ENCODE data around the gene FOXK1.

Gene FOXK1

GRCh38 chr7:4700577-4701235 lies 18.6 kb downstream of the FOXK1 start:
- DNase-seq: no peak

DNA sequence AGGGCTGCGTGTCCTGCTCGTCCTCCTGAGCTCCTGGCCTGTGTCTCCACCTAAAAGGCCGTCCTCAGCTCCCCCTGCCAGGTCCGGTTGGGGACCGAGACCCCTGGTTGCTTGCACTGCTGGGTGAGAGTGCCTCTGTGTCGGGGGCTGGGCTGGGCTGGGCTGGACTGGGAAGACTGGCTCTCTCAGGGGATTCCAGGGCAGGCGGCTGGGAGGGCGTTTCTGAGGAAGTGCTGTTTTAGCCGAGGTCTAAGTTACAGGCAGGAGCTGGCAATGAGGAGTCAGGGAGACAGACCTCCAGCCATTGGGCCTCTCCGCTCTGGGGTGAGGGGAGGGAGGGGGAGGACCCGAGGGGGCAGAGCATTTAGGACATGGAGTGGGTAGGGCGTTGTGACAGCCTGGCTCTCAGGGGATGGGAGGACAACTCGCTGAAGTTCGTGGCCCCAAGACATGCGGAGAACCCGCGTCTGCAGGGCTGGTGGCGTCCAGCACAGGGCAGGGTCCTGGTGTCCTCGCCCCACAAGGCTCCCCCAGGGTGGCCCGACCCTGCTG lies 20.9 kb downstream of the FOXK1 start:
- no peak for DNase-seq

DNA sequence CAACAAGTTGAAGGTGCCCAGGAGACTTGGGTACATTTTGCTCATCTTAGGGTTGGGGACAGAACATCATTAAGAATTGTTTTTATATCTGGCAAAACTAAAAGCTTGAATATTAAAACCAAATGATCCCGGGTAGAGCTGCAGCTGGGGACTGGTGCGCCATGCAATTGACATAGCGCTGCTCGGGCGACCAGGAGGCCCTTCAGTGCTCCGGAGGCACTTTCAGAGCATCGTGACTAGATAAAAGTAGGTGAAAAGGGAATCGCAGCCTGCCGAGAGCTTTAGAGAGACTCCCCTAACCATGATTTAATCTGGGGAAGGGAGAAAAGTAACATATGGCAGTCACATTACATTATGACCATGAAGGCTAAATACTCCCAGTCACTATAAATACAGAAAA lies 21.4 kb downstream of the FOXK1 start:
- no peak for DNase-seq

- DNase-seq: no peak
Observed at GRCh38 chr7:4706384-4707216, 24.5 kb downstream of the FOXK1 start.

GRCh38 chr7:4707217-4707741 lies 25.2 kb downstream of the FOXK1 start:
- no peak for DNase-seq

GRCh38 chr7:4707980-4708411 lies 25.9 kb downstream of the FOXK1 start:
- no peak for DNase-seq

GRCh38 chr7:4709187-4709586 lies 27.1 kb downstream of the FOXK1 start:
- no peak for DNase-seq

DNA sequence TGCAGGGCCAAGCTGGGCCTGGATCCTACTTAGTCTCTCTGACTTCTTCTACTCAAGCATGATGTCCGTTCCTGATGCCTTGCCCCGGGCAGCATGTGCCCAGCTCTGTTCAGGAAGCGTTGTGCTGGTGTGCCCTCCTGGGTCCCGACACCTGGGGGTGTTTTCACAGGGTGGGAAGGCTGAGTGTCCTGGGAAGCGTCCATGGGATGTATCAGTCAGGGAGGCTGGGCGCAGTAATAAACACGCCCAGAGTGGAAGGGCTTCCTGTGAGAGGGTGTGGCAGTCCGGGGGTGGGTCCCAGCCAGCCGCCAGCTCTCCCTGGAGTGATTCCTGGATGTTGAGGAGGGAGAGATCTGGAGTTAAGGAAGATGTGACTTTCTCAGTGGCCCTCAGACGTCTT lies 29.0 kb downstream of the FOXK1 start:
- no peak for DNase-seq

GRCh38 chr7:4711634-4712033 lies 29.5 kb downstream of the FOXK1 start:
- DNase-seq: no peak

DNA sequence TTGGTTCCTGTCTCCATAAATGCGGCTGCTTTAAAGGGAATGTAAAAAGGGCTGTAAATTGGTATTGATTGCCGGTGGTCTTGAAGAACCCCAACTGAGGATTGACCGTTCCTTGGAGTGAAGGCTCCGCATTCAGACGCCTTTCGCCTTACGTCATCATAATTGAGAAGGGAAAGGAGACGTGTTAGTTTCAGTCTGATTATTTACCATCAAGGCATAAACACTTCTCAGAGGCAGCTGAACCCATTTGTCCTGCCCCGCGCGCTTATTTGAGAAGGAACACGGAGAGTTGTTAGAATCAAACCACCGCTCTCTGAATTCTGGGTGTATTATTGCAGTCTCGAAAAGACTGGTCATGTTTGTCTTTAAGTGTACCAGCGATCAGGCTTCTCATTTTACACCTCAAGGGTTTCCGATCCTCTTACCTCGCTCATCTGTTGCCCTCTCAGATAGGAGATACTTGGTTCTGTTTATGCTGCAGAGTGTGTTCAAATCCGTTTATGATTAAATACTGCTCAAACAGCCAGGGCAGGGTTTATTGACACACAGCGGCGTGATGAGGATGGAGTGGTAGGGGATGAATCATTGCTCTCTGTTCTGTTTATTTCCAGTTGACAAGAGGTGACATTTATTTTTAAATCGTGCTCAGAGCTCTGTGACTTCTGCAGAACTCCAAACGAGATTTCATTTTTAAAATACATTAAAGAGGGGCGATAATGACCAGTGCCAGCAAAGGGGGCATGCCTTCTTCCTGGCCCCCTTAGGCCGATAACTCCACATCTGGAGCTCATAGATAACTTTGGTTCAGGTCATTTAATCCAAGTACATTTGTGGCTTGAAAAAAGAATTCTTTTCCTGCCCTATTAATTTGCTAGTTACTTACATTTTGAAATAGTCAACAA lies 30.4 kb downstream of the FOXK1 start:
- no peak for DNase-seq

DNA sequence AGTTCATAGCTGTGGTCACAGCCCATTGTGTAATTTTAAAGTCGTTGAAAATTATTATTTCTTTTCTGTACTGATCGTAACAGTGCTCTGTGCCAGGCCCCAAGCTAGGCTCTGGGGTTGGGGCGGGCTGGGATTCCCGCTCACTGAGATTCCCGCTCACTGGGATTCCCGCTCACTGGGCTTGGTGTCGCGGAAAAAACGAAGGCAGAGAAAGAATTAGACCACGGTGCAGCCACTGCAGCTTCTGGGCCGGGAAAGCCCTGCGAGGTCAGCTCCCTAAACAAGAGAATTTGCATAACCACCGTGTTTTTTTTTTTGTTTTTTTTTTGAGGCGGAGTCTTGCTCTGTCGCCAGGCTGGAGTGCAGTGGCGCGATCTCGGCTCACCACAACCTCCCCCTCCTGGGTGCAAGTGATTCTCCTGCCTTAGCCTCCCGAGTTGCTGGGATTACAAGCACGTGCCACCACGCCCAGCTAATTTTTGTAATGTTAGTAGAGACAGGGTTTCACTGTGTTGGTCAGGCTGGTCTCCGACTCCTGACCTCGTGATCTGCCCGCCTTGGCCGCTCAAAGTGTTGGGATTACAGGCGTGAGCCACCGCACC lies 31.2 kb downstream of the FOXK1 start:
- DNase-seq: peak in 1 of 2 donors; percentile 14

- no peak for DNase-seq
Observed at GRCh38 chr7:4714161-4714700, 32.1 kb downstream of the FOXK1 start.

- no peak for DNase-seq
Observed at GRCh38 chr7:4714767-4715409, 32.8 kb downstream of the FOXK1 start.

- peak in 1 of 2 donors; percentile 52 for DNase-seq
Observed at GRCh38 chr7:4715410-4715776, 33.3 kb downstream of the FOXK1 start.

DNA sequence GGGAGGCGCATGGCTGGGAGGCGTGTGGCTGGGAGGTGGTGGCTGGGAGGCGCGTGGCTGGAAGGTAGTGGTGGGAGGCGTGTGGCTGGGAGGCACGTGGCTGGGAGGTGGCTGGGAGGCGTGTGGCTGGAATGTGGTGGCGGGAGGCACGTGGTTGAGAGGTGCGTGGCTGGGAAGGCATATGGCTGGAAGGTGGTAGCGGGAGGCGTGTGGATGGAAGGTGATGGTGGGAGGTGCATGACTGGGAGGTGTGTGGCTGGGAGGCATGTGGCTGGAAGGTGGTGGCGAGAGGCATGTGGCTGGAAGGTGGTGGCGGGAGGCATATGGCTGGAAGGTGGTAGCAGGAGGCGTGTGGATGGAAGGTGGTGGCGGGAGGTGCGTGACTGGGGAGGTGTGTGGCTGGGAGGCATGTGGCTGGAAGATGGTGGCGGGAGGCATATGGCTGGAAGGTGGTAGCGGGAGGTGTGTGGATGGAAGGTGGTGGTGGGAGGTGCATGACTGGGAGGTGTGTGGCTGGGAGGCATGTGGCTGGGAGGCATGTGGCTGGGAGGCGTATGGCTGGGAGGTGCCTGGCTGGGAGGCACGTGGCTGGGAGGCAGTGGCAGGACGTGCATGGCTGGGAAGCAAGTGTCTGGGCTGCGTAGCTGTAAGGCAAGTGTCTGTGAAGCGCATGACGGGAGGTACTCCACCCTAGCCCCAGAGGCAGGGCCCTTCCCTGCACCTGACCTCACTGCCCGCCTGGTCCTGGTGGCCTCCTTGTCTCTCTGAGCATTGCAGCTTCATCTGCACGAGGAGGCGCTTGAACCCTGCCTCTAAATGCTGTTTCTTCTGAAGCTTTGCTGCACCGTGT lies 35.1 kb downstream of the FOXK1 start:
- no peak for DNase-seq

DNA sequence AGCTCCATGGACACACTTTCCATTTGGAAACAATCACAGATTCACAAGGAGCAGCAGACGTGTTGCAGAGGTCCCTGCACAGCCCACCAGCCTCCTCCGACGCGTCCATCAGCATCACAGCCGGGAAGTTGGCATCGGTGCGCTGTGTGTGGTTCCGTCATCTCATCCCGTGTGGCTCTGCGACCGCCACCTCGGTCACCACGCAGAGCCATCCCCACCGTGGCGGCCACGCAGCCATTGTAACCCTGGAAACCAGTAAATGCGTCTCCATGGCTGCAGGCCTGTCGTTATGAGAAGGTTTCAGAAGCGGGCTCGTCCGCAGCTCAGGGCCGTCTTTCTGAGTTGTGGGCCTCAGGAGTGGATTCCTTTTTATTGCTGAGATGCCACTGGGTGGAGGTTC lies 36.0 kb downstream of the FOXK1 start:
- no peak for DNase-seq

GRCh38 chr7:4720225-4720624 lies 38.1 kb downstream of the FOXK1 start:
- DNase-seq: no peak

DNA sequence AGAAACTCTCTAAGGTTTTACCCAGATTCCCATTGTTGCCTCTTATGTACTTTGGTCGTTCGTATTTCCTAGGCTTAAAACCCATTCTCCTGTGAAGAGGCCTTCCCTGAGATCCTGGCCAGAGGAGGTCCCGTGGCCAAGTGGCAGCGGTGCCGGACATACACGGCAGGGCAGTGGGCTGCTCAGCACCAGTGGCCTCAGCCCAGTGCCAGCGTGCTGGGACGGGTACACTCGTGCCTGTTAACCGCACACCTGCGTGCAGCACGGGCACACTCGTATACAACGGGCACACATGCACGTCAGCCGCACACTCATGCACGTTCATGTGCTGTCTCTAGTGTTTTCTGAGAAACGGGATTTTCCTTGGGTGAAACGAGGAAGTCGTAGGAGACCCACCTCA lies 40.2 kb downstream of the FOXK1 start:
- DNase-seq: no peak

DNA sequence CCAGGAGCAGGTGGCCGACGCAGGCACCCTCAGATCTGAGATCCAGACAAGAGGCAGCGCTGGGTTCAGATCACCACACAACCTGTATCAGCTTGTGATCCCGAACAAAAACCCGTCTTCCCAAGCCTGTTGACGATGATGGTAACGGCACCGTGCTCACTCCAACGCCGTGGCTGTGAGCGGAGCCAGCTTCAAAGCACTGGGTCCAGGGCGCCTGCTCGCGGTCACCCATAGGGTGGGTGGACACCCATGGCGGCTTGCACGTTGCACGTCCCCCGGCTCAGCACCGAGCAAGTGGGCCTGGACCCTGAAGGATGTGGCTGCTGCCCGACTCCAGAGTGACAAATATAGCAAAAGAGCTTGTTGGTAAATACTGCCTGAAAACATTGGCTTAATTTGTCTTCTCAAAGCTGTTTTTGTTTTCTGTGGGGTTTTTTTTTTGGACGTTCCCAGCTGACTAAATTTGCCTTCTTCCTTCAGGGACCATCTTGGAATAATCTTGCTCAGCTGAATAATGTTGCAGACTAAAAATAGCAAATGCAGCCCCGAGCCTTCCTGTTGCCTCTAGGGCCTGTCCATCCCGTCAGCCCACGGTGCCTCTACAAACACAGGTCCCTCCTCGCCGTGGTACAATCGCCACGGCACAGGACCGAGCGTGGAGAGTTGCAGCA lies 41.0 kb downstream of the FOXK1 start:
- no peak for DNase-seq

GRCh38 chr7:4724648-4725013 lies 42.5 kb downstream of the FOXK1 start:
- no peak for DNase-seq

Data from bone marrow (tissue), 2 donors.